Neural cell (in vitro differentiated cells): ENCODE results near the gene UGT1A8.

ENCODE experiments used
- EZH2 ChIP-seq: fragments of 200-600, 300-800 bp; shearing (Covaris generic), sonication (generic); IDR thresholded peaks from 2 replicates; pipeline ENCODE4 v1.6.1; 2014; ENCODE audit warnings: antibody characterized with exemption, low read length, borderline replicate concordance, mild to moderate bottlenecking; ENCODE audit not compliant: insufficient read depth, poor library complexity, severe bottlenecking
- POLR2AphosphoS5 ChIP-seq: IDR thresholded peaks from 2 replicates; pipeline ENCODE4 v1.6.1; 2012
- RAD21 ChIP-seq: fragments of 450-650 bp; conservative IDR thresholded peaks from 2 replicates; pipeline ENCODE4 v1.6.1; 2014; ENCODE audit warnings: antibody characterized with exemption, mild to moderate bottlenecking, moderate library complexity
- SMC3 ChIP-seq: fragments of 450-650 bp; conservative IDR thresholded peaks from 2 replicates; pipeline ENCODE4 v1.6.1; 2014; ENCODE audit warnings: antibody characterized with exemption, mild to moderate bottlenecking, moderate library complexity; ENCODE audit not compliant: poor library complexity
- TAF1 ChIP-seq: IDR thresholded peaks from 2 replicates; pipeline ENCODE4 v1.6.1; 2012; ENCODE audit warnings: low read depth
- TF ChIP-seq, protein P1 (sequence below): fragments of 450-650 bp; IDR thresholded peaks from 2 replicates; pipeline ENCODE4 v1.5.1; 2014; ENCODE audit warnings: antibody characterized with exemption, mild to moderate bottlenecking, moderate library complexity; ENCODE audit not compliant: poor library complexity, severe bottlenecking
- TF ChIP-seq, protein P2 (sequence below): IDR thresholded peaks from 2 replicates; pipeline ENCODE4 v1.6.1; 2012; ENCODE audit warnings: borderline replicate concordance

DNA sequence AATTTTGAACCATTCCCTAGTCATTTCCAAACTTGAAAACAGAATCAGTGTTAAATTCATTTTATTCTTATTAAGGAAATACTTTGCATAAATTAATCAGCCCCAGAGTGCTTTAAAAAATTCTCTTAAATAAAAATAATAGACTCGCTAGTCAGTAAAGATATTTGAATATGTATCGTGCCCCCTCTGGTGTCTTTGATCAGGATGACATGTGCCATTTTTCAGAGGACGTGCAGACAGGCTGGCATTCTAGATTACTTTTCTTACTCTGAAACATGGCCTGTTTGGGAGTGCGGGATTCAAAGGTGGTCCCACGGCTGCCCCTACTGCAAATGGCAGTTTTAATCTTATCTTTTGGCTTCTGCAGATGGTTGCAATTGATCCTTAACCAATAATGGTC, 155.2 kb downstream of the UGT1A8 start:
- TF ChIP-seq, protein P1, sequence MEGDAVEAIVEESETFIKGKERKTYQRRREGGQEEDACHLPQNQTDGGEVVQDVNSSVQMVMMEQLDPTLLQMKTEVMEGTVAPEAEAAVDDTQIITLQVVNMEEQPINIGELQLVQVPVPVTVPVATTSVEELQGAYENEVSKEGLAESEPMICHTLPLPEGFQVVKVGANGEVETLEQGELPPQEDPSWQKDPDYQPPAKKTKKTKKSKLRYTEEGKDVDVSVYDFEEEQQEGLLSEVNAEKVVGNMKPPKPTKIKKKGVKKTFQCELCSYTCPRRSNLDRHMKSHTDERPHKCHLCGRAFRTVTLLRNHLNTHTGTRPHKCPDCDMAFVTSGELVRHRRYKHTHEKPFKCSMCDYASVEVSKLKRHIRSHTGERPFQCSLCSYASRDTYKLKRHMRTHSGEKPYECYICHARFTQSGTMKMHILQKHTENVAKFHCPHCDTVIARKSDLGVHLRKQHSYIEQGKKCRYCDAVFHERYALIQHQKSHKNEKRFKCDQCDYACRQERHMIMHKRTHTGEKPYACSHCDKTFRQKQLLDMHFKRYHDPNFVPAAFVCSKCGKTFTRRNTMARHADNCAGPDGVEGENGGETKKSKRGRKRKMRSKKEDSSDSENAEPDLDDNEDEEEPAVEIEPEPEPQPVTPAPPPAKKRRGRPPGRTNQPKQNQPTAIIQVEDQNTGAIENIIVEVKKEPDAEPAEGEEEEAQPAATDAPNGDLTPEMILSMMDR, result no peak
- no peak for TF ChIP-seq SMC3
- TF ChIP-seq POLR2AphosphoS5, result no peak
- TF ChIP-seq, protein P2, sequence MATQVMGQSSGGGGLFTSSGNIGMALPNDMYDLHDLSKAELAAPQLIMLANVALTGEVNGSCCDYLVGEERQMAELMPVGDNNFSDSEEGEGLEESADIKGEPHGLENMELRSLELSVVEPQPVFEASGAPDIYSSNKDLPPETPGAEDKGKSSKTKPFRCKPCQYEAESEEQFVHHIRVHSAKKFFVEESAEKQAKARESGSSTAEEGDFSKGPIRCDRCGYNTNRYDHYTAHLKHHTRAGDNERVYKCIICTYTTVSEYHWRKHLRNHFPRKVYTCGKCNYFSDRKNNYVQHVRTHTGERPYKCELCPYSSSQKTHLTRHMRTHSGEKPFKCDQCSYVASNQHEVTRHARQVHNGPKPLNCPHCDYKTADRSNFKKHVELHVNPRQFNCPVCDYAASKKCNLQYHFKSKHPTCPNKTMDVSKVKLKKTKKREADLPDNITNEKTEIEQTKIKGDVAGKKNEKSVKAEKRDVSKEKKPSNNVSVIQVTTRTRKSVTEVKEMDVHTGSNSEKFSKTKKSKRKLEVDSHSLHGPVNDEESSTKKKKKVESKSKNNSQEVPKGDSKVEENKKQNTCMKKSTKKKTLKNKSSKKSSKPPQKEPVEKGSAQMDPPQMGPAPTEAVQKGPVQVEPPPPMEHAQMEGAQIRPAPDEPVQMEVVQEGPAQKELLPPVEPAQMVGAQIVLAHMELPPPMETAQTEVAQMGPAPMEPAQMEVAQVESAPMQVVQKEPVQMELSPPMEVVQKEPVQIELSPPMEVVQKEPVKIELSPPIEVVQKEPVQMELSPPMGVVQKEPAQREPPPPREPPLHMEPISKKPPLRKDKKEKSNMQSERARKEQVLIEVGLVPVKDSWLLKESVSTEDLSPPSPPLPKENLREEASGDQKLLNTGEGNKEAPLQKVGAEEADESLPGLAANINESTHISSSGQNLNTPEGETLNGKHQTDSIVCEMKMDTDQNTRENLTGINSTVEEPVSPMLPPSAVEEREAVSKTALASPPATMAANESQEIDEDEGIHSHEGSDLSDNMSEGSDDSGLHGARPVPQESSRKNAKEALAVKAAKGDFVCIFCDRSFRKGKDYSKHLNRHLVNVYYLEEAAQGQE, result no peak
- TF ChIP-seq EZH2, result no peak
- no peak for TF ChIP-seq TAF1
- no peak for TF ChIP-seq RAD21
